HL-60 (cell line): ENCODE data around the gene DYTN.

Experiments used
- DNase-seq, 2 experiments: peaks; one replicate each; pipeline ENCODE4 v3.0.0-alpha.2; 2010 to 2020; ENCODE audit warnings: low read depth in 1 of 2, low spot score in 1 of 2
- H3K27ac ChIP-seq: fragments of 250-450 bp; sonication (Bioruptor Pico); replicated peaks from 2 replicates; pipeline ENCODE4 v1.5.1; 2020; ENCODE audit warnings: mild to moderate bottlenecking, moderate library complexity
- H3K27me3 ChIP-seq: fragments of 250-450 bp; sonication (Bioruptor Pico); 2 replicates; pipeline ENCODE4 v1.5.1; 2021; ENCODE audit warnings: mild to moderate bottlenecking, moderate library complexity; ENCODE audit not compliant: insufficient read depth, poor library complexity, severe bottlenecking
- H3K4me3 ChIP-seq: replicated peaks from 2 replicates; pipeline ENCODE4 v1.5.1; 2011; ENCODE audit warnings: mild to moderate bottlenecking, control low read depth, low read length; ENCODE audit not compliant: insufficient read depth
- CTCF ChIP-seq: IDR thresholded peaks from one replicate; pipeline ENCODE4 v1.5.1; 2011; ENCODE audit warnings: low read length, control low read depth, inconsistent platforms; ENCODE audit not compliant: insufficient read depth
- GABPA ChIP-seq: IDR thresholded peaks from 2 replicates; pipeline ENCODE4 v1.6.1; 2012; ENCODE audit warnings: low read depth
- POLR2AphosphoS5 ChIP-seq: IDR thresholded peaks from 2 replicates; pipeline ENCODE4 v1.6.1; 2012; ENCODE audit warnings: low read depth
- REST ChIP-seq: IDR thresholded peaks from 2 replicates; pipeline ENCODE4 v1.6.1; 2012; ENCODE audit warnings: low read depth; ENCODE audit not compliant: insufficient replicate concordance
- SPI1 ChIP-seq: IDR thresholded peaks from 2 replicates; pipeline ENCODE4 v1.6.1; 2012; ENCODE audit warnings: low read depth, mild to moderate bottlenecking, borderline replicate concordance

Gene DYTN

GRCh38 chr2:206631340-206631739 lies 86.9 kb downstream of the DYTN start:
- Histone ChIP-seq H3K4me3 (no peak overlapping the region), H3K27me3 (peaks cover 6% of the 10 kb centered on the region), H3K27ac (no peak overlapping the region)
- TF ChIP-seq SPI1 (no peak), CTCF (no peak), GABPA (no peak), POLR2AphosphoS5 (no peak), REST (no peak)
- no peak for DNase-seq

- Histone ChIP-seq H3K27ac (no peak overlapping the region), H3K27me3 (peaks cover 6% of the 10 kb centered on the region), H3K4me3 (no peak overlapping the region)
- TF ChIP-seq POLR2AphosphoS5 (no peak), SPI1 (no peak), REST (no peak), CTCF (no peak), GABPA (no peak)
- DNase-seq: no peak
Observed at GRCh38 chr2:206627632-206628031, 90.6 kb downstream of the DYTN start.

- Histone ChIP-seq H3K4me3 (no peak overlapping the region), H3K27me3 (peaks cover 6% of the 10 kb centered on the region), H3K27ac (no peak overlapping the region)
- TF ChIP-seq POLR2AphosphoS5 (no peak), GABPA (no peak), CTCF (no peak), SPI1 (no peak), REST (no peak)
- DNase-seq: no peak
Observed at GRCh38 chr2:206626108-206626507, 92.1 kb downstream of the DYTN start.
